ENCODE measurements around the gene GIPC2.

Gene GIPC2

DNA sequence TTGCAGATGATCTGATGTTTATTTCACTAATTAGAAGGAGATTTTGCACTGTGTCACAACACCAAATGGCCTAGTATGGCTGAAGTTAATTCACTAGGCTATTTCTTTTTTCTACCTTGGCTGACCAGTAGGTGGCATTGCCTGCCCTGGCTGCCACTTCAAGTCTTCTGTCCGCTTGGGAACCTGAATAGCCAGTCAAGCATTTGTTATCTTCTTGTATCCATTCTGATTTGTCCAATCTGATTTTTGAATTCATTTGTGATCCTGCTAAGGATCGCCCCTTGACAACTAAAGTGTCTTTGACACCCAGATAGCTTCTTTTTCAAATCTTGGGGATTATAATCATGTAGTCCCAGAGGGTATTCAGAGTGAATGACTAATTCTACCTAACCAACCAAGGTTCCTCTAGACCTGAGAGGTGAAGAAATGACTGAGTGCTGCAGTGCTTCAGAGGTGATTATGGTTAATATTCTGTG is 99.4 kb downstream of the GIPC2 start:
- peak; percentile 52 for DNase-seq (ENCODE audit: low read depth)

DNA sequence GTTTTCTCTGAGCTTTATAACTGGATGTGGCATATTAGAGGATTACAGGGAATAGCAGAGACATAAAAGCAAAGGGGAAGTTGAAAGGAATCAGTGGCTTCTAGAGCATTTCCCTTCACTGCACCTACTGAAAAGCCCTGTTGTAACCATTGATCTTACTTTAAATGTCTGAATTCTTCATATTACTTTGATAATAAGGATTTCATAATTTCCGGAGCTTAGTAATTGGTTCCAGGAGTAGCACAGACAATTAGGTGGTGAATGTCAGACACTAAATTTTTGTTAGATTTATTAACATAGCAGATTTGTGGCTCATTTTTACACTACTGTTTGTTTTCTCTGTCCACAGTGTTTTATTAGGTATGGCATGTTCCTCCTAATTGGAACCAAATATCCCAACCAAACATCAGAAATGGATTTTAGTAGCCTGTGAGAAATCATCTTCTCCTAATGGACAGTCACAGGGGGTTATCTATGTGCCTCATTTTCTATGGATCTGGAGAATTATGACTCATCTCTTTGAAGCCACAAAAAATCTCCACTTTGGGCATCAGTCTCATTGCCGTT is 100.5 kb downstream of the GIPC2 start:
- DNase-seq (ENCODE audit: low read depth), result no peak

DNA sequence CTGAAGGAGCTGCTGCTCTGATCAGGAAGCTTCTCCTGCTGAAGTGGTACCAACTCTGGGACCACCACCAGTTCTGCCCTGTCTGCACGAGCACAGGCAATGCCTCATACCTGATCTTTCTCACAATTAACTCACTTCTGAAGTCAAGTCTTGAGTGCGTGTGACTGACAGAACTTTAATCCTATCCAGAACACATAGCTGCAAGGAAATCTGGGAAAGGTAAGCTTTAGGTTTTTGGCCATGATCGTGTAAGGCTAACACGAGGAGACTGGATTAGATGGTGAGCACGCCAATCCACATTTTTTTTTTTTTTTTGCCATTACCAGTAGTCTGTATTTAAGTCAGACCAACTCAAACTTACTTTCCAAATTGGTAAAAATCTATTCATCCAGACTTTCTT is 101.3 kb downstream of the GIPC2 start:
- DNase-seq (ENCODE audit: low read depth), result no peak

DNA sequence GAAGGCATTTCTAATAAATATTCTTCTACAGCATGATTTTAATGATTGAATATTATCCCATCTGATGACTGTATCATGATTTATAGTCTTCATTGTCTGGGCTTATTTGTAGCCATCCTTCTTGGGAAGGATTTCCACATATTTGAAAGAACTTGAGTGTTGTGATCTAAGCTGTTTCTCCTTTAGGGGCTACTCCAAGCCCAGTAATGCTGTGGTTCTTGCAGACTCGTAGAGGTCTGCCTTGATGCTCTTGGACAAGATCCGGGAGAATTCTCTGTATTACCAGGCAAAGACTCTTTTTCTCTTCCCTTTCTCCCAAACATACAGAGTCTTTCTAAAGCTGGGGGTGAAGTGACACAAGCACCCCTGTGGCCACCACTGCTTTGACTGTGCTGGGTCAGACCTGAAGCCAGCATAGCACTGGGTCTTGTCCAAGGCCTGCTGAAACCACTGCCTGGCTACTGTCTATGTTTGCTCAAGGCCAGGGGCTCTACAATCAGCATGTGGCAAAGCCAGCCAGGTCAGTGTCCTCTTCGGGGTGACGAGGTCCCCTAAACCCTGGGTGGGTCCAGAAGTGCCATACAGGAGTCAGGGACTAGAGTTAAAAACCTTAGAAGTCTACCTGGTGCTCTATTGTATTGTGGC is 107.4 kb downstream of the GIPC2 start:
- no peak for DNase-seq (ENCODE audit: low read depth)

DNA sequence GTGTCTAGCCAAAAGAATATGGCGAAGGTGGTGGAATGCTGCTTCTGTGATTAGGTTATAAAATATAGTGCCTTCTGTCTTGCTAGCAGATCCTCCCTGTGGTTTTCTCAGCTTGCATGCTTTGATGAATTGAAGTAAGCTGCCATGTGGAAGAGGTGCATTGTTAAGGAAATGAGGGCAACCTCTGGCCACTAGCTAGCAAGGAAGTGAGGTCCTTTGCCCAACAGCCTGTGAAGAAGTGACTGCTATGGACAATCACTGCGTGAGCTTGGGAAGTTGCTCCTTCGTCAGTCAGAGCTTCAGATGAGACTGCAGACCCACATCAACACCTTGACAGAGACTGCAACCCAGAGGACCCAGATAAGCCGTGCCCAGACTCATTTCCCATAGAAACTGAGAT is 109.4 kb downstream of the GIPC2 start:
- no peak for DNase-seq (ENCODE audit: low read depth)

DNA sequence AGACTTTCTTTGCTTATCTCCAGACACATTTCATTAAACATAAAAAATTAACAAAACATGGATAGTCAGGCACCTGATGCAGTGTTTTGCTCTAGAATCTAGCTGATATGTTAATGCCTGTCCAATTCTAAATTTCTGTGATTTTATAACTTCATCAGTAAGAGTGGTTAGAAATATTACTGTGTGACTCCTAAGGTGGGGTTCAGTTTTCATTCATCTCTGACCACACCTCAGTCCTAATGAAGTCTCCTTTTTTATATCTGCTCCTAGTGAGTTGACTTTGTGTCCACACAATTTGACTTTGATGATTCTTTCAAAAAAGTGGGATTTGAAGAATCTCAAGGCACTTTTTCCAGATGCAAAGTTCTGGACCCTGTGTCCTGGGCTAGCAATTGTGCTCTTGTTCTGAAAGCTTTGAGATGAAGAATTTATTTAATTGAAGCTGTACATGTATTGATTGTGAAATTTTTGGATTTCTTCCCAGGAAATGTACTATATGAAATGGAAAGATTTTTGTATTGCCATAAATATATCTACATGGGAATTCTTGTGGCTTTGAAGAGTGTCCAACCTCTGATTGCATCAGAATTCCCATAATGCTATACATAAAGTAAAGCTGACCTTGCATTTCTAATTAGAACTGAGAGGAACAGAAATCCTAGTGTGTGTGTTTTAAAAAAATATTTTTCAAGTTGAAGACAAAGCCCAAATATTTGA is 111.2 kb downstream of the GIPC2 start:
- no peak for DNase-seq (ENCODE audit: low read depth)

DNA sequence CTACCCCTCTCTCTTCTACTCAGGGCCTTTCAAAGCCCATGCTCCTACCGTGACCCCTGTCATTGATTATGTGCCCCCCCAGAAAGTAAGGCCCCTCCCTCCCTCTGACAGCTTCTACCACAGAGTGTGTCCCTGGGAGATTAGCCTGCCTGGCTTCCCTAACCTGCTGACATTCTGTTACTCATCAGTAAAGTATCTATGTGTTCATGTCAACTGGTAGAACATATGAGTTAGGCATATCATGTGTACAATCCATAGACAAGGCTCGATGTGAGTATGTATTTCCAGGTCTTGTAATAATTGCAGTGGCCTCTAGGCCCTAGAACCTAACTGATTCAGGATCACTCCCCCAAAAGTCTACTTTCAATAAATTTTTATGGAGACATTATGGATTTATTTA is 120.0 kb downstream of the GIPC2 start:
- no peak for DNase-seq (ENCODE audit: low read depth)

- no peak for DNase-seq (ENCODE audit: low read depth)
Measured at GRCh38 chr1:78168306-78168705, 122.5 kb downstream of the GIPC2 start.

DNA sequence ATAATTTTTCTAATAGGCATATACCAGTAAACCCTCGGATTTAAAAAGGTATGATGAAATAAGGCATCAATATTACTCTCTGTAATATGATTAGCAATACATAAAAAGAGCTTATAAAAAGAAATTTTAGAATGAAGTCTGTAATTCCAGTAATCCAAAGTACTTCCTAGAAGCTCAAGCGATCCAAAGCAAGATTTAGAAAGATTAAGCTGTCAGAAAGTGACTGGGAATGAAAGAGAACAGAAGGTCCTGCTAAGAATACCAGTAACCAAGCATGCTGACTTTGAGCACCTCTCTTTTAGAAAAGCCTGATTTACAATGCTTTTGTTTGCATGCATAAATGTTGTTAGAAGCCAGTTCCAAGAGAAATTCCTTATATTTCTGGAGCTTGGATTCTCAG is 125.1 kb downstream of the GIPC2 start:
- no peak for DNase-seq (ENCODE audit: low read depth)

- DNase-seq (ENCODE audit: low read depth), result peak; percentile 67
Measured at GRCh38 chr1:78171736-78172590, 126.2 kb downstream of the GIPC2 start.

DNA sequence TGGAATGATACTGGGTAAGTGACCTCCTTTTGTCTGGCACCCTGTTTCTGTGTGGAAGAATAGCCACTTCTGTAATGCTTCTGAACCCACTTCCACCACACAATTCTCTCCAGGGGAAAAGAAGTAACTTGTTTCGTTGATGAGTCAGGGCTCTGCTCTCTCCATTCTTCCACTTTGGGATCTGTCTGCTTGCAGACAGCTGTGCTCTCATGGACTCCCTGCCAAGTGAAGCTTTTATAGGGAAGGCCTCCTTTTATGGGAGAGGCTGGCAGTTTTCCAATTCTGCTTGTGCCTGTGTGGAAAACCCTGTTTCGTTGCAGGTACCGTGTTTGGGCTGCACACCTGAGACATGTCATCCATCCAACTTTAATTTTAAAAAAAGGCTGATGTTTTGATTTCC is 130.7 kb downstream of the GIPC2 start:
- DNase-seq (ENCODE audit: low read depth), result peak; percentile 70

- no peak for DNase-seq (ENCODE audit: low read depth)
Measured at GRCh38 chr1:78177708-78178270, 132.0 kb downstream of the GIPC2 start.

DNA sequence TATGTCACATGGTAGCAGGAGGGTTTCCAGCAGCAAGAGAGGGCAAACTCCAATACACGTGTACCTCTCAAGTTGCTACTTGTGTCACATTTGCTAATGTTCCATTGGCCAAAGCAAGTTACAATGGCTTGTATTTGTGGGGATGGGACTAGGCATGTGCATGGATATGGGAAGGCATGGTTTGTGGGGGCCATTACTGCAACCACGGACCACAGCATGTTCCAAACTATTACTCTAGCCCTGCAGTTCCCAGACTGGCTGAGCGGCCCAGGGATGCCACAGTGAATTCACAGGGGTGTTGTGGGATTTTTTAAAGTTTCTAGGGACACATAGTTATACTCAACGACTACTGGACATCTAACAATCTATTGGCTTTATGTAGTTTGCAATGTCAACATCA is 133.1 kb downstream of the GIPC2 start:
- no peak for DNase-seq (ENCODE audit: low read depth)

DNA sequence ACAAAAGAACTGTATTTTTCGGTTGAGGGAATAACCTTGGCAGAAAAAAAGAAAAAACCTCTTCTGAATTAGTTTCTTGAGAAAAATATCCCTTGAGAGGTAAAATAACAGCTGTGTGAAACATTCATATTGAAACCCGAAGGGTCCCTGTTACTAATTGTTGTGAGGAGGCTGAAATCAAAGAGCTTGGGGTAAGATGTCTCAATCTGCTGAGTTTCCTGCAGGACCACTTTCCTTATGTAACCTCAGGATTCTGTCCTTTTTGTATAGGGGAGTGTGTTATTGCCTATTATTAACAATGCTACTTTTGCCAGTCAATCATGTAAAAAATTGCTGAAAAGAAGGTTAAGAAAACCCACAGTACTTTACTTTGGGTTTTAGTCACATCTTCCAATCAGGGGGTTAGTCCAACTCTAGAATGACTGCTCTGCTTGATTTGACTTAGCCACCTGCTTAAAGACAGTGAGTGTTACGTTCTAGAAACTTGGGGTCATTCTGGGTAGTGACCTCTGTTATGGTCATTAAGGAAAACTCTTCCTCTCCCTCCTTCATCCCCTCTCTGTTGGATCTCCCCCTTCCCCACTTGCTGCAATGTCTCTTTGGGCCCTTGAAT is 138.8 kb downstream of the GIPC2 start:
- DNase-seq (ENCODE audit: low read depth), result no peak
